PFSK-1 (cell line): ENCODE results near the gene SAMD9.

Experiments used
- FOXP2 ChIP-seq: optimal IDR thresholded peaks from 2 replicates; pipeline ENCODE3; 2011; ENCODE audit warnings: borderline replicate concordance, control low read depth, inconsistent platforms; ENCODE audit not compliant: insufficient read depth; ENCODE audit errors: extremely low read length, extremely low read depth
- POLR2AphosphoS5 ChIP-seq: IDR thresholded peaks from 2 replicates; pipeline ENCODE4 v1.6.1; 2012; ENCODE audit warnings: low read depth, mild to moderate bottlenecking, control low read depth, low read length, moderate library complexity
- SIN3A ChIP-seq: IDR thresholded peaks from 2 replicates; pipeline ENCODE4 v1.6.1; 2012; ENCODE audit warnings: mild to moderate bottlenecking, low read length, moderate library complexity, borderline replicate concordance; ENCODE audit not compliant: insufficient read depth
- TAF1 ChIP-seq: IDR thresholded peaks from 2 replicates; pipeline ENCODE4 v1.6.1; 2012; ENCODE audit warnings: low read length, control low read depth, borderline replicate concordance; ENCODE audit not compliant: insufficient read depth
- TF ChIP-seq, protein P1 (sequence below), 2 experiments: IDR thresholded peaks; 2 replicates each; pipeline versions ENCODE4 v1.6.1 to v1.8.0; 2011 to 2012; ENCODE audit warnings: low read depth in 2 of 2, low read length in 2 of 2, control low read depth in 1 of 2, inconsistent platforms in 1 of 2, mild to moderate bottlenecking in 1 of 2, moderate library complexity in 1 of 2; ENCODE audit not compliant: insufficient read depth in 1 of 2

The SAMD9 gene

DNA sequence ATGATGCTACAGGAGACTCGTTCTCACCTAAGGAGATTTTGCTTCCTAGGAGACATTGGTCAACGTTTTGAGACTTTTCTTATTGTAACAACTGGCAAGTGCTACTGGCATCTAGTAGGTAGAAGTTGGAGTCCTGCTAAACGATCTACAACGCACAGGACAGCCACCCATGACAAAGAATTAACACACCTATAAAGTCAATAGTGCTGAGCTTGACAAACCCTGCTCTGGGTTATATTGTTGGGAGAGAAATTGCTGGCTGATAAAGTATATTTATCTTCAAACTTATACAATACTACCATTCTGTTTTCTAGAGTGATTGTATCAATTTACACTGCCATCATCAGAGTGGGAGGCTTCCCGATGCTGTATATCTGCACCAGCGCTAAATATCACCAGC is 57.8 kb downstream of the SAMD9 start:
- TF ChIP-seq, protein P1, sequence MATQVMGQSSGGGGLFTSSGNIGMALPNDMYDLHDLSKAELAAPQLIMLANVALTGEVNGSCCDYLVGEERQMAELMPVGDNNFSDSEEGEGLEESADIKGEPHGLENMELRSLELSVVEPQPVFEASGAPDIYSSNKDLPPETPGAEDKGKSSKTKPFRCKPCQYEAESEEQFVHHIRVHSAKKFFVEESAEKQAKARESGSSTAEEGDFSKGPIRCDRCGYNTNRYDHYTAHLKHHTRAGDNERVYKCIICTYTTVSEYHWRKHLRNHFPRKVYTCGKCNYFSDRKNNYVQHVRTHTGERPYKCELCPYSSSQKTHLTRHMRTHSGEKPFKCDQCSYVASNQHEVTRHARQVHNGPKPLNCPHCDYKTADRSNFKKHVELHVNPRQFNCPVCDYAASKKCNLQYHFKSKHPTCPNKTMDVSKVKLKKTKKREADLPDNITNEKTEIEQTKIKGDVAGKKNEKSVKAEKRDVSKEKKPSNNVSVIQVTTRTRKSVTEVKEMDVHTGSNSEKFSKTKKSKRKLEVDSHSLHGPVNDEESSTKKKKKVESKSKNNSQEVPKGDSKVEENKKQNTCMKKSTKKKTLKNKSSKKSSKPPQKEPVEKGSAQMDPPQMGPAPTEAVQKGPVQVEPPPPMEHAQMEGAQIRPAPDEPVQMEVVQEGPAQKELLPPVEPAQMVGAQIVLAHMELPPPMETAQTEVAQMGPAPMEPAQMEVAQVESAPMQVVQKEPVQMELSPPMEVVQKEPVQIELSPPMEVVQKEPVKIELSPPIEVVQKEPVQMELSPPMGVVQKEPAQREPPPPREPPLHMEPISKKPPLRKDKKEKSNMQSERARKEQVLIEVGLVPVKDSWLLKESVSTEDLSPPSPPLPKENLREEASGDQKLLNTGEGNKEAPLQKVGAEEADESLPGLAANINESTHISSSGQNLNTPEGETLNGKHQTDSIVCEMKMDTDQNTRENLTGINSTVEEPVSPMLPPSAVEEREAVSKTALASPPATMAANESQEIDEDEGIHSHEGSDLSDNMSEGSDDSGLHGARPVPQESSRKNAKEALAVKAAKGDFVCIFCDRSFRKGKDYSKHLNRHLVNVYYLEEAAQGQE (IDR thresholded peaks at IDR 0.05; ENCODE audit: insufficient read depth in 1 of 2, low read depth in 2 of 2, low read length in 2 of 2), result no peak

DNA sequence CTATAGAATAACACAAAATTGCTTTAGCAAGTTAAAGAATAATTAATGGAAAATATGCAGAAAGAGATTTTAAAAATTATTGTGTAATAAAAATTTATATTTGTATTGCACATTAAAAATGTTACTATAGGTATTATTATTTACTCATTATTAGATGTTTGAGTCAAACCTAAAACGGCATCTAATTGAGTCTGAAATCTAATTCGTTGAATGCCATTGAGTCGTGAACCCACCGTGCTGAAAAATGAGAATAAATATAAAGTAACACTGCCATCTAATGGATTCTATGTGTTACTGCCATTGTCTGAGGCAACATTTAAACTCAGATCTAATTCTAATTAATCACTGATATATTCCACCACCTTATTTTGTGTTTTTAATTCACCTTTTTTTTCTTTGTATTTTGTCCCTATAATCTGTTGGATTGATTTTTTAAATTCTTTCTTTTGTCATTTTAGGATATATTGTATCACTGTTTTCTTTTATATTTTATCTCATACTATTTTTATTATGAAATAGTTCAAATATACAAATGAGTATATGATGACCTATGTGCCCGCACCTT is 62.2 kb downstream of the SAMD9 start:
- TF ChIP-seq FOXP2, result no peak

- no peak for TF ChIP-seq FOXP2
- TF ChIP-seq, protein P1 (IDR thresholded peaks at IDR 0.05; ENCODE audit: insufficient read depth in 1 of 2, low read depth in 2 of 2, low read length in 2 of 2), result no peak
- TF ChIP-seq SIN3A, result no peak
- TF ChIP-seq TAF1, result no peak
- no peak for TF ChIP-seq POLR2AphosphoS5
These were observed 62.8 kb downstream of the SAMD9 start for GRCh38 chr7:93054975-93055374.

- no peak for TF ChIP-seq FOXP2
- TF ChIP-seq, protein P1 (IDR thresholded peaks at IDR 0.05; ENCODE audit: insufficient read depth in 1 of 2, low read depth in 2 of 2, low read length in 2 of 2), result no peak
- TF ChIP-seq POLR2AphosphoS5, result no peak
- TF ChIP-seq SIN3A, result no peak
- no peak for TF ChIP-seq TAF1
These were observed 63.5 kb downstream of the SAMD9 start for GRCh38 chr7:93053949-93054943.

DNA sequence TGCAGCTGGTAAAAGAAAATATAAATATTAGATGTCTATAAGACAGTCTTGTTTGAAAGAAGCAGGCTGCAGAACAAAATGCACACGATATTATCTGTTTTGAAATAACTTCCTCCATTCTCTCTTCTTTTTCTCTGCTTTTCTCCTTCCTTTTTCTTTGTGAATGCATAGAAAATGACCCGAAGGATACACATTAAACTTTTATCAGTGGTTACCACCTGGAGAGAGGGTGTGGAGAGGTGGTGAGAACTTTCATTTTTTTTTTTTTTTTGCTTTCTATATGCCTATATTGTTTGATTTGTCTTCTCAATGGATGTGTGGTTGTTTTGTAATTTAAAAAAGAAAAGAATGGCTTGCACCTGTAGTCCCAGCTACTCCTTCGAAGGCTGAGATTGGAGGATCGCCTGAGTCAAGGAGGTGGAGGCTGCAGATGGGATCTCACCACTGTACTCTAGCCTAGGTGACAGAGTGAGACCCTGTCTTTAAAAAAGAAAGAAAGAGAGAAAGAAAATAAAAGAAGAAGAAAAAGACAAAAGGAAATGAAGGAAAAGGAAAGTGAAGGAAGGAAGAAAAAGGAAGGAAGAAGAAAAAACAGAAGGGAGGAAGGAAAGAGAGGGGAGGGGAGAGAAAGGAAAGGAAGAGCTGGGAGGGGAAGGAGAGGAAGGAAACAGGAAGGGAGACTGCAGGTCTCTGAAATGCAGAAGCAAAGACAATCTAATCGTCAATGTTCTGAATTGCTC is 64.4 kb downstream of the SAMD9 start:
- TF ChIP-seq, protein P1 (IDR thresholded peaks at IDR 0.05; ENCODE audit: insufficient read depth in 1 of 2, low read depth in 2 of 2, low read length in 2 of 2), result no peak
- no peak for TF ChIP-seq FOXP2
- TF ChIP-seq SIN3A, result no peak
- no peak for TF ChIP-seq POLR2AphosphoS5
- no peak for TF ChIP-seq TAF1
